ENCODE measurements around the gene JAM2. TPM values are rescaled to one million over a fixed set of nuclear protein-coding genes. Genes with fewer than 3 reads are reported as not detected.

JAM2 gene
- polyA plus RNA-seq, 3 donors, result 0.01 TPM; not detected in 2

DNA sequence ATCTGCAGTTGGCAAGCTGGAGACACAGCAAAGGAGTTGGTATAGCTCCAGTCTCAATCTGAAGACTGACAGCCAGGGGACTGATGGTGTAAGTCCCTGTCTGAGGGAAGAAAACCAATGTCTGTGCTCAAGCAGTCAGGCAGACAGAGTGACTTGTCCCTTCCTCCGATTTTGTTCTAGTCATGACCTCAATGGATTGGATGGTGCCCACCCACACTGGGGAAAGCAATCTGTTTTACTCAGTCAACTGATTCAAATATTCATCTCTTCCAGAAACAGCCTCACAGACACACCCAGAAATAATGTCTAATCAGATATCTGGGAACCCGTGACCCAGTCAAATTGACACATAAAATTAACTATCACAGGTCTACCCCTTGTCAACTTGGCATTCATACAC, 19.9 kb upstream of the JAM2 start:
- no peaks in the 10 kb centered on the region for H3K27me3 Mint-ChIP-seq (ENCODE audit: low read depth in 3 of 3)
- H3K27me3 ChIP-seq (ENCODE audit: control insufficient read depth in 2 of 2, insufficient read depth in 2 of 2, low read length in 2 of 2), result no peaks in the 10 kb centered on the region
- intact Hi-C loops (cut with micrococcal nuclease), result loop anchor here in 1 of 2 donors (10.0 kb wide), 1 partner anchor 246 kb away; no protein-coding TSS in a partner anchor
- H4K20me1 ChIP-seq (ENCODE audit: insufficient read depth, low read length), result no peaks in the 10 kb centered on the region
- no peak overlapping the region for H3K4me3 ChIP-seq (replicated peaks in 1 of 3; ENCODE audit: low read depth in 2 of 3, low read length in 3 of 3)
- DNase-seq, result no peak
- H3K36me3 ChIP-seq (replicated peaks in 1 of 2; ENCODE audit: control insufficient read depth in 1 of 2, insufficient read depth in 2 of 2, low read length in 2 of 2), result no peaks in the 10 kb centered on the region
- H3K79me2 ChIP-seq (ENCODE audit: insufficient read depth, low read length), result no peaks in the 10 kb centered on the region
- no peak overlapping the region for H3K27ac ChIP-seq (ENCODE audit: low read depth in 1 of 2, low read length in 2 of 2)
- no peaks in the 10 kb centered on the region for H3K4me1 ChIP-seq (ENCODE audit: control insufficient read depth in 1 of 2, insufficient read depth in 2 of 2, low read length in 2 of 2)
- H3K27ac Mint-ChIP-seq, result no peak overlapping the region
- H3K4me1 Mint-ChIP-seq, result no peaks in the 10 kb centered on the region
- TF ChIP-seq CTCF (IDR thresholded peaks at IDR 0.05), result no peak
- 100% methylated on average over 2 of the region's 2 CpGs for WGBS (ENCODE audit: insufficient coverage)
- H3K36me3 Mint-ChIP-seq, result no peaks in the 10 kb centered on the region
- no peaks in the 10 kb centered on the region for H3K9me3 ChIP-seq (replicated peaks in 1 of 2; ENCODE audit: control insufficient read depth in 1 of 2, insufficient read depth in 1 of 2, low read length in 2 of 2)
- H3K9ac ChIP-seq (ENCODE audit: insufficient read depth, low read length, poor library complexity, severe bottlenecking), result no peak overlapping the region
- H3K4me3 Mint-ChIP-seq, result no peak overlapping the region
- no peak overlapping the region for H2AFZ ChIP-seq (ENCODE audit: insufficient read depth, low read depth, low read length, poor library complexity, severe bottlenecking)
- H3K4me2 ChIP-seq (replicated peaks; ENCODE audit: extremely low read depth, low read length, poor library complexity, severe bottlenecking), result no peak overlapping the region
- H3K9me3 Mint-ChIP-seq, result no peaks in the 10 kb centered on the region

DNA sequence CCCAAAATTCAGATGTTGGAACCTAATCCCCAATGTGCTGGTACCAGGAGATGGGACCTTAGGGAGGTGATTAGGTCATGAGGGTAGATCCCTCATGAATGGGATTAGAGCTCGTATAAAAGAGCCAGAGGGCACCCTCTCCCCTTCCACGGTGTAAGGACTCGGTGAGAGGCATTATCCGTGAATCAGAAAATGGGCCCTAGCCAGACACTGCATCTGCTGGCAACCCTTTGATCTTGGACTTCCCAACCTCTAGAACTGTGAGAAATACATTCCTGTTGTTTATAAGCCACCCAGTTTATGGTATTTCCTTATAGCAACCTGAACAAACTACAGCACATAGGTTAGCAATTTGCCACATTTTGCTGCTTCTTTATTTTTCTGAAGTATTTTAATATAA, 14.5 kb upstream of the JAM2 start:
- Histone ChIP-seq H3K4me2 (replicated peaks; ENCODE audit: extremely low read depth, low read length, poor library complexity, severe bottlenecking) (no peak overlapping the region), H2AFZ (ENCODE audit: insufficient read depth, low read depth, low read length, poor library complexity, severe bottlenecking) (no peak overlapping the region), H3K27me3 (ENCODE audit: control insufficient read depth in 2 of 2, insufficient read depth in 2 of 2, low read length in 2 of 2) (no peaks in the 10 kb centered on the region), H3K4me1 (ENCODE audit: control insufficient read depth in 1 of 2, insufficient read depth in 2 of 2, low read length in 2 of 2) (no peaks in the 10 kb centered on the region), H3K4me3 (replicated peaks in 1 of 3; ENCODE audit: low read depth in 2 of 3, low read length in 3 of 3) (no peak overlapping the region), H3K9ac (ENCODE audit: insufficient read depth, low read length, poor library complexity, severe bottlenecking) (no peak overlapping the region), H3K79me2 (ENCODE audit: insufficient read depth, low read length) (no peaks in the 10 kb centered on the region), H3K9me3 (replicated peaks in 1 of 2; ENCODE audit: control insufficient read depth in 1 of 2, insufficient read depth in 1 of 2, low read length in 2 of 2) (no peaks in the 10 kb centered on the region), H4K20me1 (ENCODE audit: insufficient read depth, low read length) (no peaks in the 10 kb centered on the region), H3K36me3 (replicated peaks in 1 of 2; ENCODE audit: control insufficient read depth in 1 of 2, insufficient read depth in 2 of 2, low read length in 2 of 2) (no peaks in the 10 kb centered on the region), H3K27ac (ENCODE audit: low read depth in 1 of 2, low read length in 2 of 2) (no peak overlapping the region)
- Mint-ChIP-seq H3K27ac (no peak overlapping the region), H3K4me3 (no peak overlapping the region), H3K27me3 (ENCODE audit: low read depth in 3 of 3) (no peaks in the 10 kb centered on the region), H3K36me3 (no peaks in the 10 kb centered on the region), H3K9me3 (peaks cover 0 to 2% (median 0%) of the 10 kb centered on the region in 7 donors), H3K4me1 (no peaks in the 10 kb centered on the region)
- WGBS (ENCODE audit: insufficient coverage), result 100% methylated on average over 3 of the region's 4 CpGs
- no peak for TF ChIP-seq CTCF (IDR thresholded peaks at IDR 0.05)
- intact Hi-C loops (cut with micrococcal nuclease), result no loop called here
- DNase-seq, result no peak
